ENCODE measurements around the gene MRPL49. TPM values are rescaled to one million over a fixed set of nuclear protein-coding genes. Genes with fewer than 3 reads are reported as not detected.
A peak's percentile ranks its signal among the peaks of the same experiment; 100 is the strongest.

Gene MRPL49
- total and polyA plus RNA-seq, 9 of the 15 experiments (the other 6 are each of a cell fraction or from before 2014, with no cell fraction given), result 74.3 to 132 (median 91.2) TPM

GRCh38 chr11:65134952-65135632 lies 13.0 kb downstream of the MRPL49 start (continued):
- peak; percentile 89 for TF ChIP-seq RBM25 (IDR thresholded peaks at IDR 0.05; ENCODE audit: low read depth, low read length, severe bottlenecking)
- TF ChIP-seq ZNF584 (CRISPR knock-in tag; IDR thresholded peaks at IDR 0.05; ENCODE audit: low read depth), result no peak
- TF ChIP-seq ZSCAN32 (CRISPR knock-in tag; IDR thresholded peaks at IDR 0.05), result no peak
- TF ChIP-seq MCM7 (IDR thresholded peaks at IDR 0.05), result no peak
- peak; percentile 34; the same call in 1 of the 2 replicates for TF ChIP-seq SUPT5H (IDR thresholded peaks at IDR 0.05)
- peak; percentile 82 for TF ChIP-seq NFYB (IDR thresholded peaks at IDR 0.05; ENCODE audit: extremely low read depth, insufficient read length)
- no peak for TF ChIP-seq SMARCA4 (IDR thresholded peaks at IDR 0.05)
- peak; percentile 77; the same call in 1 of the 2 replicates for TF ChIP-seq LCOR (CRISPR knock-in tag; IDR thresholded peaks at IDR 0.05)
- TF ChIP-seq, protein P1, sequence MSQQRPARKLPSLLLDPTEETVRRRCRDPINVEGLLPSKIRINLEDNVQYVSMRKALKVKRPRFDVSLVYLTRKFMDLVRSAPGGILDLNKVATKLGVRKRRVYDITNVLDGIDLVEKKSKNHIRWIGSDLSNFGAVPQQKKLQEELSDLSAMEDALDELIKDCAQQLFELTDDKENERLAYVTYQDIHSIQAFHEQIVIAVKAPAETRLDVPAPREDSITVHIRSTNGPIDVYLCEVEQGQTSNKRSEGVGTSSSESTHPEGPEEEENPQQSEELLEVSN (IDR thresholded peaks at IDR 0.05; ENCODE audit: borderline replicate concordance in 1 of 2, extremely low read depth in 1 of 2, insufficient read depth in 1 of 2, insufficient read length in 1 of 2, low read depth in 1 of 2, low read length in 1 of 2, poor library complexity in 1 of 2, severe bottlenecking in 1 of 2), result peak in 1 of 2 experiments; percentile 20
- TF ChIP-seq ZNF143 (CRISPR knock-in tag; IDR thresholded peaks at IDR 0.05), result no peak
- TF ChIP-seq, protein P2, sequence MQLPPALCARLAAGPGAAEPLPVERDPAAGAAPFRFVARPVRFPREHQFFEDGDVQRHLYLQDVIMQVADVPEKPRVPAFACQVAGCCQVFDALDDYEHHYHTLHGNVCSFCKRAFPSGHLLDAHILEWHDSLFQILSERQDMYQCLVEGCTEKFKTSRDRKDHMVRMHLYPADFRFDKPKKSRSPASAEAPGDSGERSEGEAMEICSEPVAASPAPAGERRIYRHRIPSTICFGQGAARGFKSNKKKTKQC (CRISPR knock-in tag; IDR thresholded peaks at IDR 0.05), result peak; percentile 63; the same call in 1 of the 2 replicates
- peak; percentile 98 for TF ChIP-seq RFX1 (IDR thresholded peaks at IDR 0.05)
- TF ChIP-seq FOXO4 (CRISPR knock-in tag; IDR thresholded peaks at IDR 0.05), result no peak
- TF ChIP-seq DMBX1 (CRISPR knock-in tag; IDR thresholded peaks at IDR 0.05; ENCODE audit: borderline replicate concordance), result no peak
- TF ChIP-seq ARNT (IDR thresholded peaks at IDR 0.05), result peak in 1 of 2 experiments; percentile 84; a peak in 1 of 4 replicates
- TF ChIP-seq, protein P3, sequence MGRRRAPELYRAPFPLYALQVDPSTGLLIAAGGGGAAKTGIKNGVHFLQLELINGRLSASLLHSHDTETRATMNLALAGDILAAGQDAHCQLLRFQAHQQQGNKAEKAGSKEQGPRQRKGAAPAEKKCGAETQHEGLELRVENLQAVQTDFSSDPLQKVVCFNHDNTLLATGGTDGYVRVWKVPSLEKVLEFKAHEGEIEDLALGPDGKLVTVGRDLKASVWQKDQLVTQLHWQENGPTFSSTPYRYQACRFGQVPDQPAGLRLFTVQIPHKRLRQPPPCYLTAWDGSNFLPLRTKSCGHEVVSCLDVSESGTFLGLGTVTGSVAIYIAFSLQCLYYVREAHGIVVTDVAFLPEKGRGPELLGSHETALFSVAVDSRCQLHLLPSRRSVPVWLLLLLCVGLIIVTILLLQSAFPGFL (CRISPR knock-in tag; IDR thresholded peaks at IDR 0.05), result no peak
- no peak for TF ChIP-seq ZNF174 (CRISPR knock-in tag; IDR thresholded peaks at IDR 0.05)
- no peak for TF ChIP-seq HIVEP1 (CRISPR knock-in tag; IDR thresholded peaks at IDR 0.05)
- TF ChIP-seq EP300 (IDR thresholded peaks at IDR 0.05; ENCODE audit: low read length), result no peak; the same call in 1 of the 2 replicates
- no peak for TF ChIP-seq ZBTB8A (IDR thresholded peaks at IDR 0.05; ENCODE audit: partially characterized antibody)
- no peak for TF ChIP-seq TEAD2 (tag; IDR thresholded peaks at IDR 0.05)
- no peak for TF ChIP-seq CBFB (CRISPR knock-in tag; IDR thresholded peaks at IDR 0.05)
- no peak for TF ChIP-seq CHCHD3 (CRISPR knock-in tag; IDR thresholded peaks at IDR 0.05)
- TF ChIP-seq TAF1 (IDR thresholded peaks at IDR 0.05; ENCODE audit: control insufficient read depth, extremely low read depth, insufficient read depth, low read length, severe bottlenecking), result peak; percentile 36
- TF ChIP-seq ZBTB17 (CRISPR knock-in tag; IDR thresholded peaks at IDR 0.05), result no peak
- peak; percentile 95 for TF ChIP-seq NEUROD1 (IDR thresholded peaks at IDR 0.05; ENCODE audit: borderline replicate concordance, low read depth, low read length, partially characterized antibody)
